CD14-positive monocyte (primary cell): Measurements from ENCODE around the gene C9orf72. TPM values are rescaled to one million over a fixed set of nuclear protein-coding genes. Genes with fewer than 3 reads are reported as not detected.
A peak's percentile ranks its signal among the peaks of the same experiment; 100 is the strongest.

Experiments used
- DNase-seq, 3 donors: peaks; one replicate each; pipeline ENCODE4 v3.0.0-alpha.2; 2011 to 2022
- H2AFZ ChIP-seq: 2 replicates; pipeline ENCODE4 v1.6.0; 2012; ENCODE audit warnings: mild to moderate bottlenecking, low read depth, low read length, inconsistent platforms; ENCODE audit not compliant: insufficient read depth, poor library complexity, severe bottlenecking
- H3K27ac ChIP-seq, 2 donors: 1 replicate in 1 of 2; 2 replicates in 1 of 2; pipeline ENCODE4 v1.5.1; 2012 to 2013; ENCODE audit warnings: low read length in 2 of 2, control low read depth in 1 of 2, inconsistent platforms in 1 of 2, low read depth in 1 of 2, mild to moderate bottlenecking in 1 of 2
- H3K27me3 ChIP-seq, 2 donors: one replicate each; pipeline versions ENCODE4 v1.6.0 to v1.6.1; 2011 to 2013; ENCODE audit warnings: low read length in 2 of 2; ENCODE audit not compliant: control insufficient read depth in 2 of 2, insufficient read depth in 2 of 2
- H3K36me3 ChIP-seq, 2 donors: replicated peaks in 1 of 2; 1 replicate in 1 of 2; 2 replicates in 1 of 2; pipeline versions ENCODE4 v1.5.1 to v1.6.1; 2012 to 2013; ENCODE audit warnings: low read length in 2 of 2, control low read depth in 1 of 2, inconsistent platforms in 1 of 2, mild to moderate bottlenecking in 1 of 2; ENCODE audit not compliant: insufficient read depth in 2 of 2, control insufficient read depth in 1 of 2
- H3K4me1 ChIP-seq, 2 donors: 1 replicate in 1 of 2; 2 replicates in 1 of 2; pipeline versions ENCODE4 v1.5.1 to v1.6.1; 2012 to 2013; ENCODE audit warnings: low read length in 2 of 2, control low read depth in 1 of 2, inconsistent platforms in 1 of 2, mild to moderate bottlenecking in 1 of 2, moderate library complexity in 1 of 2; ENCODE audit not compliant: insufficient read depth in 2 of 2, control insufficient read depth in 1 of 2
- H3K4me2 ChIP-seq: replicated peaks from 2 replicates; pipeline ENCODE3; 2012; ENCODE audit warnings: low read length, moderate library complexity, mild to moderate bottlenecking; ENCODE audit not compliant: poor library complexity, severe bottlenecking; ENCODE audit errors: extremely low read depth
- H3K4me3 ChIP-seq, 3 experiments: fragments of 200-600 bp in 1 of 3; sonication (generic) in 1 of 3; replicated peaks in 1 of 3; 1 replicate in 2 of 3; 2 replicates in 1 of 3; pipeline ENCODE4 v1.5.1; 2011 to 2013; ENCODE audit warnings: low read length in 3 of 3, mild to moderate bottlenecking in 3 of 3, control low read depth in 2 of 3, low read depth in 2 of 3, inconsistent platforms in 1 of 3, moderate library complexity in 1 of 3
- H3K79me2 ChIP-seq: 2 replicates; pipeline ENCODE4 v1.6.0; 2012; ENCODE audit warnings: mild to moderate bottlenecking, control low read depth, inconsistent platforms, low read length, moderate library complexity; ENCODE audit not compliant: insufficient read depth
- H3K9ac ChIP-seq: 2 replicates; pipeline ENCODE4 v1.6.0; 2017; ENCODE audit warnings: low read length, mild to moderate bottlenecking; ENCODE audit not compliant: insufficient read depth, poor library complexity, severe bottlenecking
- H3K9me3 ChIP-seq, 2 donors: replicated peaks in 1 of 2; 1 replicate in 1 of 2; 2 replicates in 1 of 2; pipeline versions ENCODE4 v1.5.1 to v1.6.1; 2012 to 2013; ENCODE audit warnings: low read length in 2 of 2, control low read depth in 1 of 2; ENCODE audit not compliant: control insufficient read depth in 1 of 2, insufficient read depth in 1 of 2
- H4K20me1 ChIP-seq: 2 replicates; pipeline ENCODE4 v1.6.0; 2012; ENCODE audit warnings: mild to moderate bottlenecking, low read length, control low read depth, moderate library complexity; ENCODE audit not compliant: insufficient read depth
- H3K27ac Mint-ChIP-seq, 7 donors: one replicate each; pipeline ENCODE4 v1.8.0; 2020; ENCODE audit warnings: mild to moderate bottlenecking in 7 of 7, mixed read lengths in 7 of 7, moderate library complexity in 6 of 7, inconsistent platforms in 2 of 7
- H3K27me3 Mint-ChIP-seq, 3 donors: one replicate each; pipeline ENCODE4 v1.8.0; 2021 to 2022; ENCODE audit warnings: low read depth in 3 of 3, mild to moderate bottlenecking in 3 of 3, mixed read lengths in 3 of 3, moderate library complexity in 3 of 3, inconsistent platforms in 1 of 3
- H3K36me3 Mint-ChIP-seq, 2 donors: one replicate each; pipeline ENCODE4 v1.8.0; 2020; ENCODE audit warnings: mixed read lengths in 2 of 2, inconsistent platforms in 1 of 2, mild to moderate bottlenecking in 1 of 2
- H3K4me1 Mint-ChIP-seq: one replicate; pipeline ENCODE4 v1.8.0; 2020; ENCODE audit warnings: mild to moderate bottlenecking, mixed read lengths
- H3K4me3 Mint-ChIP-seq, 2 donors: one replicate each; pipeline ENCODE4 v1.8.0; 2020; ENCODE audit warnings: mild to moderate bottlenecking in 2 of 2, mixed read lengths in 2 of 2, moderate library complexity in 1 of 2
- H3K9me3 Mint-ChIP-seq, 7 donors: one replicate each; pipeline ENCODE4 v1.8.0; 2020 to 2022; ENCODE audit warnings: mixed read lengths in 7 of 7, mild to moderate bottlenecking in 6 of 7, moderate library complexity in 6 of 7, inconsistent platforms in 2 of 7
- CTCF ChIP-seq: fragments of 200-600 bp; IDR thresholded peaks from one replicate; pipeline ENCODE4 v1.8.0; 2022; ENCODE audit warnings: antibody characterized with exemption, mild to moderate bottlenecking
- WGBS: methylation state at CpG from one replicate; pipeline ENCODE4 v1.1.5; 2013; ENCODE audit warnings: missing lambda C conversion rate; ENCODE audit not compliant: insufficient coverage; 5-methylcytosine and 5-hydroxymethylcytosine counted together
- intact Hi-C, 2 donors: fragments of 100-400 bp; cut with micrococcal nuclease; formaldehyde crosslinking; loops; one replicate each; pipeline versions ENCODE4 v1.15.0 to v1.15.1; 2023
- polyA plus RNA-seq, 3 donors: library from polyadenylated mRNA; depleted of rRNA in 1 of 3; unstranded in 2 of 3; stranded (reverse) in 1 of 3; fragments of 300-500 nt in 2 of 3; fragments of >200 nt in 1 of 3; fragmentation: Illumina TruSeq in 2 of 3; gene quantifications; 1 replicate in 2 of 3; 2 replicates in 1 of 3; pipeline ENCODE4 v1.2.3, GENCODE V29; 2012 to 2021

C9orf72 gene
- polyA plus RNA-seq, 3 donors = 105 to 142 (median 128) TPM

GRCh38 chr9:27532046-27532445, 41.2 kb downstream of the C9orf72 start:
- intact Hi-C loops = no loop called here
- Histone ChIP-seq H3K4me3 (no peak overlapping the region), H3K27me3 (peaks cover 0 to 8% of the 10 kb centered on the region in 2 donors), H3K4me1 (peaks cover 23 to 29% of the 10 kb centered on the region in 2 donors), H3K27ac (no peak overlapping the region), H4K20me1 (peaks cover 8% of the 10 kb centered on the region), H3K9ac (no peak overlapping the region), H3K4me2 (no peak overlapping the region), H3K9me3 (no peaks in the 10 kb centered on the region), H3K36me3 (peaks cover 24 to 71% of the 10 kb centered on the region in 2 donors), H2AFZ (no peak overlapping the region), H3K79me2 (no peaks in the 10 kb centered on the region)
- DNase-seq = no peak
- WGBS = no CpG with 5 or more reads among the region's 1 CpG
- H3K4me3 Mint-ChIP-seq = no peak overlapping the region
- peaks cover 35% of the 10 kb centered on the region for H3K4me1 Mint-ChIP-seq
- H3K36me3 Mint-ChIP-seq = peaks cover 63 to 65% of the 10 kb centered on the region in 2 donors
- peaks cover 8 to 11% (median 9%) of the 10 kb centered on the region in 3 donors for H3K27me3 Mint-ChIP-seq
- no peaks in the 10 kb centered on the region for H3K9me3 Mint-ChIP-seq
- no peak for TF ChIP-seq CTCF
- peak overlapping the region in 1 of 7 donors; percentile 65 for H3K27ac Mint-ChIP-seq

GRCh38 chr9:27530915-27531755, 42.1 kb downstream of the C9orf72 start:
- H3K9ac ChIP-seq = no peak overlapping the region
- H3K4me3 Mint-ChIP-seq = no peak overlapping the region
- no peaks in the 10 kb centered on the region for H3K9me3 ChIP-seq
- peaks cover 15 to 62% of the 10 kb centered on the region in 2 donors for H3K36me3 ChIP-seq
- DNase-seq = no peak
- peaks cover 12% of the 10 kb centered on the region for H4K20me1 ChIP-seq
- H2AFZ ChIP-seq = no peak overlapping the region
- H3K79me2 ChIP-seq = no peaks in the 10 kb centered on the region
- H3K4me3 ChIP-seq = no peak overlapping the region
- peaks cover 35% of the 10 kb centered on the region for H3K4me1 Mint-ChIP-seq
- H3K36me3 Mint-ChIP-seq = peaks cover 62 to 64% of the 10 kb centered on the region in 2 donors
- no peak overlapping the region for H3K27ac ChIP-seq
- peaks cover 0 to 8% of the 10 kb centered on the region in 2 donors for H3K27me3 ChIP-seq
- peaks cover 23 to 29% of the 10 kb centered on the region in 2 donors for H3K4me1 ChIP-seq
- H3K9me3 Mint-ChIP-seq = no peaks in the 10 kb centered on the region
- 88% methylated on average over 1 of the region's 4 CpGs for whole genome bisulfite sequencing
- intact Hi-C loops = no loop called here
- H3K27me3 Mint-ChIP-seq = peaks cover 8 to 15% (median 11%) of the 10 kb centered on the region in 3 donors
- peak overlapping the region in 1 of 7 donors; percentile 6 for H3K27ac Mint-ChIP-seq
- TF ChIP-seq CTCF = no peak
- no peak overlapping the region for H3K4me2 ChIP-seq
